Breast epithelium (tissue), 3 donors: ENCODE results near the gene SLC4A7.

Experiments
- POLR2A ChIP-seq: fragments of 450-650 bp; IDR thresholded peaks from one replicate; pipeline ENCODE4 v1.6.1; 2016; ENCODE audit warnings: antibody characterized with exemption, mild to moderate bottlenecking, moderate library complexity
- POLR2AphosphoS5 ChIP-seq, 3 donors: sonication (generic); formaldehyde crosslinking; IDR thresholded peaks; one replicate each; pipeline ENCODE4 v1.6.1; 2017; ENCODE audit warnings: antibody characterized with exemption in 3 of 3

DNA sequence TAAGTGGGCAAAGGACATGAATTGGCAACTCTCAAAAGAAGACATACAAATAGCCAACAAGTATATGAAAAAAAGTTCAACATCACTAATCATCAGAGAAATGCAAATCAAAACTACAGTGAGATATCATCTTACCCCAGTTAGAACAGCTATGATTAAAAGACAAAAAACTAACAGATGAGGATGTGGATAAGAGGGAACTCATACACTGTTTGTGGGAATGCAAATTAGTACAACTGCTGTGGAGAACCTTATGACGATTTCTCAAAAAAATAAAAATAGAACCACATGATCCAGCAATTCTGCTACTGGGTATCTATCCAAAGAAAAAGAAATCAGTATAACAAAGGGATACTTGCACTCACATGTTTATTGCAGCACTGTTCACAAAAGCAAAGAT, 143.7 kb downstream of the SLC4A7 start:
- TF ChIP-seq POLR2A (no peak), POLR2AphosphoS5 (IDR thresholded peaks at IDR 0.05) (no peak)
